Measurements from ENCODE around the gene NIPA2.

Gene NIPA2

DNA sequence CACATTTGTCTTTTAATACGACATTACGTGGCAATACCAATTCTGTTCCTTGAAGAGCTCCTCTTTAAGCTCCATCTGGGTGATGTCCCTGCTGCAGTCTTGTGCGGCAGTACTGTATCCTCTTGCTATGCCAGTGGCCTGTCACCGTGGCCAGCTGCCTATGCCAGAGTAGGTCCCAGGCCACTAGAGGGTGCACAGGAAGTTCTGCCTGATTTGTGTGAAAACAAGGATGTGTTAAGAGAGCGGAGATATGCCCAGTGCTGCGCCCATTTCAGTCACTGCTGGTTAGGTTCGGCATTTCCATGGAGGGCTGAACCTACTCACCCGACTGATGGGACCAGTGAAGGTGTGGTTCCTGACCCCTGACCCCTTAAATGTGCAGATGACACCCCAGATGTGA, 26.8 kb upstream of the NIPA2 start:
- no peaks in the 10 kb centered on the region for H3K9me3 ChIP-seq (ENCODE audit: severe bottlenecking)
- no peaks in the 10 kb centered on the region for H3K4me1 ChIP-seq (ENCODE audit: insufficient read depth, poor library complexity, severe bottlenecking)
- peak; percentile 49; the same call in 2 of the 3 replicates for ATAC-seq (ENCODE audit: low read depth)
- H3K36me3 ChIP-seq (ENCODE audit: low read depth), result peaks cover 9% of the 10 kb centered on the region; the same call in 1 of the 2 replicates
- no peak overlapping the region for H3K4me3 ChIP-seq (ENCODE audit: severe bottlenecking)
- no peak overlapping the region for H3K27ac ChIP-seq (ENCODE audit: poor library complexity, severe bottlenecking)
- peak; percentile 49 for DNase-seq (ENCODE audit: low spot score)
- TF ChIP-seq, protein P1, sequence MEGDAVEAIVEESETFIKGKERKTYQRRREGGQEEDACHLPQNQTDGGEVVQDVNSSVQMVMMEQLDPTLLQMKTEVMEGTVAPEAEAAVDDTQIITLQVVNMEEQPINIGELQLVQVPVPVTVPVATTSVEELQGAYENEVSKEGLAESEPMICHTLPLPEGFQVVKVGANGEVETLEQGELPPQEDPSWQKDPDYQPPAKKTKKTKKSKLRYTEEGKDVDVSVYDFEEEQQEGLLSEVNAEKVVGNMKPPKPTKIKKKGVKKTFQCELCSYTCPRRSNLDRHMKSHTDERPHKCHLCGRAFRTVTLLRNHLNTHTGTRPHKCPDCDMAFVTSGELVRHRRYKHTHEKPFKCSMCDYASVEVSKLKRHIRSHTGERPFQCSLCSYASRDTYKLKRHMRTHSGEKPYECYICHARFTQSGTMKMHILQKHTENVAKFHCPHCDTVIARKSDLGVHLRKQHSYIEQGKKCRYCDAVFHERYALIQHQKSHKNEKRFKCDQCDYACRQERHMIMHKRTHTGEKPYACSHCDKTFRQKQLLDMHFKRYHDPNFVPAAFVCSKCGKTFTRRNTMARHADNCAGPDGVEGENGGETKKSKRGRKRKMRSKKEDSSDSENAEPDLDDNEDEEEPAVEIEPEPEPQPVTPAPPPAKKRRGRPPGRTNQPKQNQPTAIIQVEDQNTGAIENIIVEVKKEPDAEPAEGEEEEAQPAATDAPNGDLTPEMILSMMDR (IDR thresholded peaks at IDR 0.05; ENCODE audit: poor library complexity, severe bottlenecking), result peak; percentile 48
- no peaks in the 10 kb centered on the region for H3K27me3 ChIP-seq (ENCODE audit: insufficient read depth, poor library complexity, severe bottlenecking)

DNA sequence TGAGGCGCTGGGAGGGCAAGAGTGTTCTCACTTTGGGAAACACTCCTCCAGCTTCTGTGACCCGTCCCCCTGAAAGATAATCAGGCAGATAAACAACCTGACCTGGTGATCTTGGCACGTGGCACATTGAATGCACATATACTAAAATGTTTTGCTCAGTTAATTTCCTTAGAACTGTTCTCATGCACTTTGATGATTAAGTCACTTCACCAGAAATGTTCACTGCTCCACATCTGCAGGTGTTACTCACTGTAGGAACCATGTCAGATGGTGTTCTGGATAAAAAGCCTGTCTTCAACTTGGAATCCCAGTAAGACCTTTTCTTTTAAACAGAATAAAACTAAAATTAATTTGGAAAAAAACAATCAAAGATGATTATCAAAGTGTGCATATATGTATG, 24.6 kb upstream of the NIPA2 start:
- H3K36me3 ChIP-seq (ENCODE audit: low read depth), result peaks cover 9% of the 10 kb centered on the region; the same call in 1 of the 2 replicates
- TF ChIP-seq, protein P1 (IDR thresholded peaks at IDR 0.05; ENCODE audit: poor library complexity, severe bottlenecking), result no peak
- ATAC-seq (ENCODE audit: low read depth) (no peak), DNase-seq (ENCODE audit: low spot score) (no peak)
- no peaks in the 10 kb centered on the region for H3K27me3 ChIP-seq (ENCODE audit: insufficient read depth, poor library complexity, severe bottlenecking)
- no peaks in the 10 kb centered on the region for H3K4me1 ChIP-seq (ENCODE audit: insufficient read depth, poor library complexity, severe bottlenecking)
- H3K27ac ChIP-seq (ENCODE audit: poor library complexity, severe bottlenecking), result no peak overlapping the region
- no peak overlapping the region for H3K4me3 ChIP-seq (ENCODE audit: severe bottlenecking)
- no peaks in the 10 kb centered on the region for H3K9me3 ChIP-seq (ENCODE audit: severe bottlenecking)

DNA sequence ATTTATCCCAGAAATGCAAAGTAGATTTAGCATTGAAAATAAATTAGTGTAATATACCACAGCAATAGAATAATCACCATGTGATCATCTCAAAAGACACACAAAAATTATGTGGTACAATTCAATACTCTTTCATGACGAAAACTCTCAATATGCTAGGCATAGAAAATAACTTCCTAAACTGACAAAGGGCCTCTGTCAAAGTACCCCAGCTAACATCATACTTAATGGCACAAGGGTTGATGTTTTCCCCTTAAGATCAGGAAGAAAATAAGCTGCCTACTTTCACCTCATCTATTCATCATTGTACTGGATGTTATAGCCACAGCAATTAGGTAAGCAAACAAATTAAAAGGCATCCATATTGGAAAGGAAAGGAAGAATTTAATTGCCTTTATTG, 22.7 kb upstream of the NIPA2 start:
- Histone ChIP-seq H3K9me3 (ENCODE audit: severe bottlenecking) (no peaks in the 10 kb centered on the region), H3K4me3 (ENCODE audit: severe bottlenecking) (no peak overlapping the region), H3K27me3 (ENCODE audit: insufficient read depth, poor library complexity, severe bottlenecking) (no peaks in the 10 kb centered on the region), H3K4me1 (ENCODE audit: insufficient read depth, poor library complexity, severe bottlenecking) (no peaks in the 10 kb centered on the region), H3K36me3 (ENCODE audit: low read depth) (peaks cover 13% of the 10 kb centered on the region), H3K27ac (ENCODE audit: poor library complexity, severe bottlenecking) (no peak overlapping the region)
- ATAC-seq (ENCODE audit: low read depth) (no peak), DNase-seq (ENCODE audit: low spot score) (no peak)
- TF ChIP-seq, protein P1 (IDR thresholded peaks at IDR 0.05; ENCODE audit: poor library complexity, severe bottlenecking), result no peak

DNA sequence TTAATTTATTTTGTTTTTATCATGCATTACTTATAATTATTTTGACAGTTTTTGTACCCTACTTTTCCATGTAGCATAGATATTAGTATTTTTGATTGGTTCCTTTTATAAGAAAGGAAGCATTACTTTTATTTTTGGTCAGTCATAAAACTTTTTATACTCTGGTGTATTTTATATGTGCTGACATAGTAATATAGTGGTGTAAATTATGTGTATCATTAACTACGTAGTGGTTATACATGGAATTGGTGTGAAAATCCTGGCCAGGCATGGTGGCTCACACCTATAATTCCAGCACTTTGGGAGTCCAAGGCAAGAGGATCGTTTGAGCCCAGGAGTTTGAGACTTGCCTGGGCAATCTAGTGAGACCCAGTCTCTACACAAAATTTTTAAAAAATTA, 18.8 kb upstream of the NIPA2 start:
- ATAC-seq (ENCODE audit: low read depth) (no peak), DNase-seq (ENCODE audit: low spot score) (no peak)
- Histone ChIP-seq H3K27me3 (ENCODE audit: insufficient read depth, poor library complexity, severe bottlenecking) (no peaks in the 10 kb centered on the region), H3K9me3 (ENCODE audit: severe bottlenecking) (no peaks in the 10 kb centered on the region), H3K27ac (ENCODE audit: poor library complexity, severe bottlenecking) (no peak overlapping the region), H3K36me3 (ENCODE audit: low read depth) (peaks cover 24% of the 10 kb centered on the region), H3K4me3 (ENCODE audit: severe bottlenecking) (no peak overlapping the region), H3K4me1 (ENCODE audit: insufficient read depth, poor library complexity, severe bottlenecking) (no peaks in the 10 kb centered on the region)
- TF ChIP-seq, protein P1 (IDR thresholded peaks at IDR 0.05; ENCODE audit: poor library complexity, severe bottlenecking), result no peak

DNA sequence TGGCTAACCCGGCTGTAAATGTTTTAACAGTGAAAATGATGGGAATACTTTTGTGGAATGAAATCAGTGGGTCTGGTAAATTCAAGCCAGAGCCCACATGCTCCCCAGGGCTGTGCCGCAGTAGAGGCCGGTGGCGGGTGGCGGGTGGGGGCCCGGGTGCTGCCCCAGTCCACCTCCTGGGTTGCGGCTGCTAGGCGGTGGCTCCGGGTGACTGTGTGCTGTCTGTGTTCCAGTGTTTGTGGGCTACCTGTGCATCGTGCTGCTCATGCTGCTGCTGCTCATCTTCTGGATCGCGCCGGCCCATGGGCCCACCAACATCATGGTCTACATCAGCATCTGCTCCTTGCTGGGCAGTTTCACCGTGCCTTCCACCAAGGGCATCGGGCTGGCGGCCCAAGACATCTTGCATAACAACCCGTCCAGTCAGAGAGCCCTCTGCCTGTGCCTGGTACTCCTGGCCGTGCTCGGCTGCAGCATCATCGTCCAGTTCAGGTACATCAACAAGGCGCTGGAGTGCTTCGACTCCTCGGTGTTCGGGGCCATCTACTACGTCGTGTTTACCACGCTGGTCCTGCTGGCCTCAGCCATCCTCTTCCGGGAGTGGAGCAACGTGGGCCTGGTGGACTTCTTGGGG, 14.9 kb upstream of the NIPA2 start:
- Histone ChIP-seq H3K4me3 (ENCODE audit: severe bottlenecking) (no peak overlapping the region), H3K36me3 (ENCODE audit: low read depth) (peaks cover 54% of the 10 kb centered on the region), H3K27ac (ENCODE audit: poor library complexity, severe bottlenecking) (no peak overlapping the region), H3K9me3 (ENCODE audit: severe bottlenecking) (no peaks in the 10 kb centered on the region), H3K27me3 (ENCODE audit: insufficient read depth, poor library complexity, severe bottlenecking) (no peaks in the 10 kb centered on the region), H3K4me1 (ENCODE audit: insufficient read depth, poor library complexity, severe bottlenecking) (no peaks in the 10 kb centered on the region)
- DNase-seq (ENCODE audit: low spot score), result no peak
- ATAC-seq (ENCODE audit: low read depth), result no peak
- TF ChIP-seq, protein P1 (IDR thresholded peaks at IDR 0.05; ENCODE audit: poor library complexity, severe bottlenecking), result no peak

All from RWPE2 (cell line).